Measurements from ENCODE around the gene ADGRL3.

Gene ADGRL3

GRCh38 chr4:62051332-62051731 is 851.2 kb downstream of the ADGRL3 start:
- DNase-seq = no peak

DNA sequence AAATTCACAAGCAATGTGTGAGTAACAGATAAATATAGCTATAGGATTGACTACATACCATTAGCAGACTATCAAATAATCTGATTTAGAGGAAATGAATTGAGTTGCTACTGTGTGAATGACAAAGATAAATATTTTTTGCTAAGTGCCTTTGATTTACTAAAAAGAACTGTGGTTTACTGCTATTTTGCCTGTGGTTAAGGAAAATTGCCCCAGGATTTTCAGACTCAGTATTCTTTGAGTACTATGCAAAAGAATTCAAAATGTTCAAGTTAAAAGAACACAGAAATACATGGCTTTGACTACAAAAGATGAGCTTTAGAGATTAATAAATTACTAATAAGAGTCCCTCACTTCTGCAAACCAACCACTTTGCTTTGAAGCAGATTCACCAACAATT is 853.8 kb downstream of the ADGRL3 start:
- DNase-seq = no peak

GRCh38 chr4:62057031-62057430 is 856.9 kb downstream of the ADGRL3 start:
- DNase-seq = no peak

DNA sequence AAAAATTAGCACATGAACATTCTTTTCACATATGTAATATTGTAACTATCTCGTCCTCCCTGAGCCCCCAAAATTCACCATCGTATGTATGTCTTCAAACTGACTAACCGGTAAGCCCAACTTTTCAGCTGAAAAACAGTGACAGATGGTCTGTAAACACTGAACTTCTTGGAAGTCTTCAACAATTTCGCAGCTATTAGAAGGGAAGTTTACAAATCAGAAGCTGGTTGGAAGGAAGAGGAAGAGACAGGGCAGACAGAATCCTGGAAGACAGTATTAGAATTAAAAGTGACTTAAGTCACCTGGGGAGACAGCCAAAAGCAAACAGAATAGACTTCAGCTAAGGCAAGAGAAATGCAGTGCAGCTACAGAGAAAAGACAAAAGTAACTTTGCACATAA is 858.4 kb downstream of the ADGRL3 start:
- DNase-seq = no peak

- DNase-seq = no peak
Measured at GRCh38 chr4:62070291-62070852, 870.2 kb downstream of the ADGRL3 start.

GRCh38 chr4:62075089-62075488 is 875.0 kb downstream of the ADGRL3 start:
- DNase-seq = no peak

GRCh38 chr4:62075521-62075920 is 875.4 kb downstream of the ADGRL3 start:
- no peak for DNase-seq

GRCh38 chr4:62077406-62077805 is 877.3 kb downstream of the ADGRL3 start:
- no peak for DNase-seq

- no peak for DNase-seq
Measured at GRCh38 chr4:62080431-62080830, 880.3 kb downstream of the ADGRL3 start.

- DNase-seq = no peak
Measured at GRCh38 chr4:62087706-62088105, 887.6 kb downstream of the ADGRL3 start.

GRCh38 chr4:62093735-62094134 is 893.6 kb downstream of the ADGRL3 start:
- no peak for DNase-seq

GRCh38 chr4:62096881-62097280 is 896.8 kb downstream of the ADGRL3 start:
- DNase-seq = no peak

GRCh38 chr4:62115216-62115615 is 915.1 kb downstream of the ADGRL3 start:
- no peak for DNase-seq

DNA sequence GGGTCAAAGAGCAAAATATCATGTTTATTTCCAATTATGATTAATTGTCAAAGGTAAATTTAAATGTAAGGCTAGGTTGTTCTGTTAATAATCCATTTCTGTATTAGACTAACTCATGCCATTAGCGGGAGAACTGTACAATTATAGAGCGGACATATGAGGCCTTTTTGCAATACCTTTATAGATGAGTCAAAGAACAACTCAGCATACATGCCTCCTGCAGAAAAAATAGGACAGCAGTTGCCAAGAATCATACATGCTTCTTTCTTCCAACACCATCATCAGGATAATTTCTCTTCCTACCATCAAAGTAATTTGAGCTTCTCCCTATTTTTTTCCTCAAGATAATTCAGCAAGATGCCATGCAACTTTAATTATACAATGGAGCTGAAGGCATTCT is 917.8 kb downstream of the ADGRL3 start:
- no peak for DNase-seq

DNA sequence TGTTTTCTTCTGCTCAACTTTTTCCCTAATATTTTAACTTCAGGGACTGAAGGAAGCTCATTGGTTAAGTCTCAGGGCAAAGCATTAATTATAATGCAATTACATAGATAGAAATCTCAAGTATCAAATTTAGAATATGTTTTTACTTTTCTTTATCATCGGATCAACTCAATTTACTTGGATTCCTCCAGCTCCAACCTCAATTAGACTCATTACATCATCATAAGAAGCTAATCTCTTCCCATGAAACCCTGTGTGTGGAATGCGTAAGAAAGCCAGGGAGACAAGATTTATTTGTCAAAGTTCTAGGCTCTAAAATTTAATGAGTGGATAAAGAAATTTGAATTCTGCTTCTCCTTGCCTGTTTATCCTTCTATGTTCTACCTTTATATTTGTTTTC is 918.4 kb downstream of the ADGRL3 start:
- no peak for DNase-seq

DNA sequence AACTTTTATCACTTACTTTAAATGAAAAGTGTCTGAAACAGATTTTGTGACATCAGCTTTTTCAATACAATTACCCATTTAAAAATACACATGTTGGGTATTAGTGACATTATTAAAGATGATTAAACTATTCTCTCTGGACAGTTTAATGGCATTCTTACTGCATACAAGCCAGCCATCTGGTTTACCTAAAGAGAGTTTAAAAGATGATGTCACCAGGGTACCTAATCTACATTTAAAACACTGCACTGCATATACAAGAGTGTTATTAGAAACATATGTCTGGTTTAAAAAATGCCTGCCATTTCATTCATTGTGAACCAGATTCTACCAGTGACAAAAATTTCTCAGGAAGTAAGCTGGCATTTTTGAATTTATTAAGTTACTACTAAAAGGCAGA is 919.1 kb downstream of the ADGRL3 start:
- DNase-seq = no peak

DNA sequence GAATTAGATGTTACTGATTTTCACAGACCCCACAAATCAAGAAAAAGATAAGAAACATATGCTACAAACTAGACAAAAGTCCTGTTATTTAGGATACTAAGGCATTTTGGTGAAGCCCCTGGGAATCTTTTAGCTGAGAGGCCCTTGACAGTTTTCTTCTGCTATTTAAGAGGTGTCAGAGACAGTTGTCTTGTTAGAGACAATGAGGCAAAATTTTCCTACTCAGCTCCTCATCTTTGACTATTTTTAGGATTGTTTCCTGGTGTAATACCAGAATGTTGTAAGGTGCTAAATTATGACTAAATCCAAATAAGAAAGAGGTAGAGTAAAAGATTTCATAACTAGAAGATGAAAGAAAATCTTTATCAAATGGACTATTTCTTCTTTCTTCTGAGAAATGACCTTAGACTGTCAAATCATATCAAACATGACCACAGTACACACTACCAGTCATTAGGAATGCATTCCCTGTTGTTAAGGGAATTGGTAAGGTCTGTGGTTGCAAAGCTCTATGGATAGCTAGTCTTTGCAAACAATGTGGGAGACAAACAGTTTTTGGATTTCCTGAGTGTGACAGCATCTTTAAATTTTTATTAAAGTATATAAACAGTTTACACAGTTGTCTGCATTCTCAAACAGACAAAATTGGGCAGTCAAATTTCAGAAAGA is 926.1 kb downstream of the ADGRL3 start:
- no peak for DNase-seq

Data from islet precursor cell (in vitro differentiated cells).